ENCODE results near the gene HARS1. TPM values are rescaled to one million over a fixed set of nuclear protein-coding genes. Genes with fewer than 3 reads are reported as not detected.
A peak's percentile ranks its signal among the peaks of the same experiment; 100 is the strongest.

The HARS1 gene
- total and polyA plus RNA-seq, 2 of the 13 experiments (the other 11 are each of a cell fraction or from before 2014, with no cell fraction given) = 36.9 to 66.2 TPM

GRCh38 chr5:140725799-140726471, 34.8 kb upstream of the HARS1 start (continued):
- TF ChIP-seq KIAA2018 (CRISPR knock-in tag; IDR thresholded peaks at IDR 0.05; ENCODE audit: borderline replicate concordance) (no peak), ASH2L (IDR thresholded peaks at IDR 0.05; ENCODE audit: insufficient read length, low read depth, low read length) (peak; percentile 47), ATF2 (CRISPR knock-in tag; IDR thresholded peaks at IDR 0.05) (peak; percentile 77), MIER2 (CRISPR knock-in tag; IDR thresholded peaks at IDR 0.05) (peak; percentile 92), ZNF747 (CRISPR knock-in tag; IDR thresholded peaks at IDR 0.05; ENCODE audit: borderline replicate concordance) (0 out of 2 replicates have a peak, but pooled peaks have one; percentile 62), KAT8 (CRISPR knock-in tag; IDR thresholded peaks at IDR 0.05) (peak; percentile 86), CBX2 (IDR thresholded peaks at IDR 0.05; ENCODE audit: low read depth, low read length) (no peak), CBX2 (CRISPR knock-in tag; IDR thresholded peaks at IDR 0.05; ENCODE audit: low read depth) (no peak), ZSCAN20 (CRISPR knock-in tag; IDR thresholded peaks at IDR 0.05; ENCODE audit: borderline replicate concordance) (0 out of 2 replicates have a peak, but pooled peaks have one; percentile 40), YY1 (IDR thresholded peaks at IDR 0.05; ENCODE audit: insufficient read depth, insufficient replicate concordance, low read depth, low read length) (peak; percentile 33), FOXO1 (CRISPR knock-in tag; IDR thresholded peaks at IDR 0.05) (peak; percentile 32; the same call in 1 of the 2 replicates), SKIL (CRISPR knock-in tag; IDR thresholded peaks at IDR 0.05; ENCODE audit: borderline replicate concordance) (no peak), DR1 (CRISPR knock-in tag; IDR thresholded peaks at IDR 0.05) (no peak), YEATS2 (CRISPR knock-in tag; IDR thresholded peaks at IDR 0.05; ENCODE audit: borderline replicate concordance) (peak; percentile 69; the same call in 1 of the 2 replicates), KMT2A (CRISPR knock-in tag; IDR thresholded peaks at IDR 0.05) (peak; percentile 26; the same call in 1 of the 2 replicates), HOXA3 (CRISPR knock-in tag; IDR thresholded peaks at IDR 0.05) (peak; percentile 72), ZNF652 (CRISPR knock-in tag; IDR thresholded peaks at IDR 0.05; ENCODE audit: borderline replicate concordance, low read depth) (peak; percentile 29; the same call in 1 of the 2 replicates), HDAC1 (CRISPR knock-in tag; IDR thresholded peaks at IDR 0.05) (peak; percentile 44; the same call in 1 of the 2 replicates)
